HL-60 (cell line): ENCODE data around the gene CFAP92.

Source experiments
- CTCF ChIP-seq: IDR thresholded peaks from one replicate; pipeline ENCODE4 v1.5.1; 2011; ENCODE audit warnings: low read length, control low read depth, inconsistent platforms; ENCODE audit not compliant: insufficient read depth
- GABPA ChIP-seq: IDR thresholded peaks from 2 replicates; pipeline ENCODE4 v1.6.1; 2012; ENCODE audit warnings: low read depth
- POLR2AphosphoS5 ChIP-seq: IDR thresholded peaks from 2 replicates; pipeline ENCODE4 v1.6.1; 2012; ENCODE audit warnings: low read depth
- REST ChIP-seq: IDR thresholded peaks from 2 replicates; pipeline ENCODE4 v1.6.1; 2012; ENCODE audit warnings: low read depth; ENCODE audit not compliant: insufficient replicate concordance
- SPI1 ChIP-seq: IDR thresholded peaks from 2 replicates; pipeline ENCODE4 v1.6.1; 2012; ENCODE audit warnings: low read depth, mild to moderate bottlenecking, borderline replicate concordance

GRCh38 chr3:129003578-129004112 lies 9.8 kb upstream of the CFAP92 start:
- no peak for TF ChIP-seq GABPA
- TF ChIP-seq CTCF: no peak
- no peak for TF ChIP-seq REST
- no peak for TF ChIP-seq POLR2AphosphoS5
- no peak for TF ChIP-seq SPI1
